HFF-Myc (cell line): Measurements from ENCODE around the gene CNNM3.

Source experiments
- DNase-seq: peaks from one replicate; pipeline ENCODE4 v3.0.0-alpha.2; 2011; ENCODE audit warnings: low read depth; ENCODE audit errors: extremely low read depth
- H3K4me3 ChIP-seq: replicated peaks from 2 replicates; pipeline ENCODE4 v1.5.1; 2011; ENCODE audit warnings: low read depth, mild to moderate bottlenecking, control low read depth, low read length
- TF ChIP-seq, protein P1 (sequence below): IDR thresholded peaks from 2 replicates; pipeline ENCODE4 v1.5.1; 2012; ENCODE audit warnings: mild to moderate bottlenecking, low read depth, low read length, control low read depth; ENCODE audit errors: missing control alignments

The CNNM3 gene

DNA sequence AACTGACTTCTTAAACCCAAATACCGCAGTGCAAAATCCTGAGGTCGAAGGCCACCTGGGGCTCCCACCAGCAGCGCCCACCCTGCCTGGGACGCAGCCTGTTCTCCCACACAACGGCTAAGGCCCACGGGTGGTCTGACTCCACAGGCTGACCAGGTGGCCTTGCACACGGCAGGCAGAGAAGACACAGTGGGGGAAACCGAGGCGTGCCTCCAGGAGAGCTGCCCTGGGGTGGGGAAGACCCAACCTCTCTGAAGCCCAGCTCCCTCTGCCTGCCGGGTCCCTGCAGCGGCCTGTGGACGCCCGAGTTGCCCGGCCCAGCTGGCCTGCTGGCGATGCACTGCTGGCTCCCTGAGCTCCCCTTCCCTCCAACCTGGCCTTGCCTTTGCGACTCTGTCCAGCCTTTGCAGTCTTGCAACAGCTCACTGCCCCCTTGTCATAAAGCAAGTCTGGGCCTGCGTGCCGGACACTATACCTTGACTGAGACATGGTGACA, 63.5 kb downstream of the CNNM3 start:
- TF ChIP-seq, protein P1, sequence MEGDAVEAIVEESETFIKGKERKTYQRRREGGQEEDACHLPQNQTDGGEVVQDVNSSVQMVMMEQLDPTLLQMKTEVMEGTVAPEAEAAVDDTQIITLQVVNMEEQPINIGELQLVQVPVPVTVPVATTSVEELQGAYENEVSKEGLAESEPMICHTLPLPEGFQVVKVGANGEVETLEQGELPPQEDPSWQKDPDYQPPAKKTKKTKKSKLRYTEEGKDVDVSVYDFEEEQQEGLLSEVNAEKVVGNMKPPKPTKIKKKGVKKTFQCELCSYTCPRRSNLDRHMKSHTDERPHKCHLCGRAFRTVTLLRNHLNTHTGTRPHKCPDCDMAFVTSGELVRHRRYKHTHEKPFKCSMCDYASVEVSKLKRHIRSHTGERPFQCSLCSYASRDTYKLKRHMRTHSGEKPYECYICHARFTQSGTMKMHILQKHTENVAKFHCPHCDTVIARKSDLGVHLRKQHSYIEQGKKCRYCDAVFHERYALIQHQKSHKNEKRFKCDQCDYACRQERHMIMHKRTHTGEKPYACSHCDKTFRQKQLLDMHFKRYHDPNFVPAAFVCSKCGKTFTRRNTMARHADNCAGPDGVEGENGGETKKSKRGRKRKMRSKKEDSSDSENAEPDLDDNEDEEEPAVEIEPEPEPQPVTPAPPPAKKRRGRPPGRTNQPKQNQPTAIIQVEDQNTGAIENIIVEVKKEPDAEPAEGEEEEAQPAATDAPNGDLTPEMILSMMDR = no peak

DNA sequence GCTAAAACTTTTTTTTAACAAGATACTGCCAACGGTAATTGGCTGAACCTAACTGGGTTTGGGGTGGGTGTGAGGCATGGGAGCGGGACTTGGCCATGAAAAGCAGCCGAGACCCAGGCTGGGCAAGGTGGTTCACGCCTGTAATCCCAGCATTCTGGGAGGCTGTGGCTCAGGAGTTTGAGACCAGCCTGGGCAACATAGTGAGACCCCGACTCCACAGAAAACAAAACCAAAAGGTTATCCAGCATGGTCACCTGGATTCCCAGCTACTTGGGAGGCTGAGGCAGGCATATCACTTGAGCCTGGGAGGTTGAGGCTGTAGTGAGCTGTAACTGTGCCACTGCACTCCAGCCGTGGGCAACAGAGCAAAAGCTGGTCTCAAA, 64.8 kb downstream of the CNNM3 start:
- TF ChIP-seq, protein P1 = no peak
- H3K4me3 ChIP-seq = no peak overlapping the region
- DNase-seq = no peak

More for the DNA sequence above, 63.5 kb downstream of the CNNM3 start:
- H3K4me3 ChIP-seq = no peak overlapping the region
- DNase-seq = no peak

DNA sequence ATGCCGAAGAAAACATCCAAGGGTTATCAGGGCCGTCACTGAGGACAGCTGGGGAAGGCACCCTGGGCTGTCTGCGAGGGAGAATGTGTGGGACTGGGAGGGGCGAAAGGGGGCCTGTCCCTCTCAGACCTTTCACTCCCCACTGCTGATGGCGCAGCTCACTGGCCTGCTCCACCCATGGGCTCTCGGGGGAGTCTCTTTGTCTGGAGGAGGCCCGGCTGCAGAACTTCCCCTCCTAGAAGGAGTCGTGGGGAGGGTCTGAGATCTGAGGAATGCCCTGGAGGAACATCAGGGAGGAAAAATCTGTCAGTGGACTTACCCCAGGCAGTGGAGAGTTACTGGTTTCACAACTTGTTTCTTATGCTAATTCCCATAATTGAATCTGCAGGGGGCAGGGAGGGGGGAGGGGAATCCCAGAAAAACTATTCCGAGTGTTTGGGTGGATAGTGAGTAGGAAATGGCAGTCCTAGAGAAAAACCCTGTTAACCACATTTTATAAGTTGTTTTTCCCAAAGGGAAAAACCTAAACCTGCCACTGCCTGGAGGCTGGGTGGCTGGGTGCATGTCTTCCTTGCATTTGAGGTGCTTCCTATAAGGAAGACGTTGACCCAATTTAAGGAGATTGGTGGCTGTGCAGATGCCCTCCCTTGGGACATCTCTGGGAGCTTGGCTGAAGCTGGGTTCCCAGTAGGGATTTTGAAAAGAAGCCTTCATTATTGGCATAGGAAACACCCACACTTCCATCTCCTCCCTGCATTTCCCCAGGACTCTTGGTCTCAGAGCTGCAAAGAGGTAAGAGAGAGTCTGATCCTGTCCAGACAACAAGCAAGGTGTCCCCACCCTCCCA, 65.5 kb downstream of the CNNM3 start:
- DNase-seq = no peak
- H3K4me3 ChIP-seq = no peak overlapping the region
- TF ChIP-seq, protein P1 = no peak

DNA sequence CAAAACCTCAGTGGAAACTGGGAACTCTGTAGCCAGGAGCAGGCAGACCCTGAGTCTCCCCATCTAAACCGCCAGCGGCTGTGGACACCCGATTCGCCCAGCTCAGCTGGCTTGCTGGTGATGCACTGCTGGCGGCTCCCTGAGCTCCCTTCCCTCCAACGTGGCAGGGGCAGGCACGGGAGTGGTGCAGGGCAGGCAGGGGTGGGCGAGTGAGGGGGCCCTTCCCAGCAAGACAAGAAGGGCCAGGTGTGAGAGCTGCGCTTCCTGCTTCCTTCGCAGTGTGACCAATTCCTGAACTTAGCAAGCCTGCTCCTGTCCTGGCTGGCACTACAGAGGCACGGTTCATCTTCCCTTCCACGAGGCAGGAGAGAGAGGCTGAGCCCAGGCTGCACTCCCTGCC, 66.2 kb downstream of the CNNM3 start:
- no peak for DNase-seq
- no peak overlapping the region for H3K4me3 ChIP-seq
- TF ChIP-seq, protein P1 = no peak

DNA sequence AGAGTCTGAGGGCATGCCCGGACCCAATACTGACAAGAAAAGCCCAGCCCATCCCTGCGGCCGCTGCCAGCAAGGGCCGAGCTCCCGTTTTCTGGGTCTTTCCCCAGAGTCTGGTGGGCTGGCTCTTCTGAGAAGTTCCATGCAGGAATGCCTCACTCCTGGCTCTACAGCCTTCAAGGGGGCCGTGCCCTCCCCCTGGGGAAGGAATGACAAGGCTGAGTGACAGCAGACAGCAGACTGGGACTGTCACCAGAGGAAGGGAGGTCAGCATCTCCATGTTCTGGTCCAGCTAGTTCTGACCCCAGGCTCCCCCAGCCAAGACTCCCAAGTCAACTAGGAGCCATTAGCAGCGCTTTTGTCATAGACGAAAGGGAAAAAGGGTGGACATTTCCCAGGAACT, 66.8 kb downstream of the CNNM3 start:
- no peak for DNase-seq
- no peak overlapping the region for H3K4me3 ChIP-seq
- TF ChIP-seq, protein P1 = no peak

DNA sequence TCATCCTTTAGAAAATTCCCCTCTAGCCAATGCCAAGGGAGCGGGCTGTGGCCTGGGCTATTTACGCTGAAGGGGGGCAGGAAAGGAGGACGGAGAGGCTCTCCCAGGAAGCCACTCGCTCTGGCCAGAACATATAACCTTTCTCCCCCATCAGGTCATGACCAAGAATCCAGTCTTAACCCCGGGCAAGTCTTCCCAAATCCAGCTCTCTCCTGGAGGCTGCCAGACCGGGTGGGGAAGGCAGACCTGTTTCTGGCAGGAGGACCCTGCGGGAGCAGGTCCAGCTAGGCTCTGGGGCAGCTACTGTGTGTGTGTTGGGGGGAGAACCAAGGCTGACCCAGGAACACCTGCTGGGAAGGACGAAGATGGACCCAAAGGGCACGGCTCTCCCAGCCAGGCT, 67.2 kb downstream of the CNNM3 start:
- TF ChIP-seq, protein P1 = no peak
- H3K4me3 ChIP-seq = no peak overlapping the region
- DNase-seq = no peak
